GM12875 (cell line): ENCODE measurements around the gene MTRFR.

Experiments
- H3K4me3 ChIP-seq: one replicate; pipeline ENCODE4 v1.5.1; 2011; ENCODE audit warnings: low read depth, low read length, control low read depth
- CTCF ChIP-seq: IDR thresholded peaks from 2 replicates; pipeline ENCODE4 v1.5.1; 2011; ENCODE audit warnings: low read depth, mild to moderate bottlenecking, control low read depth, inconsistent platforms, low read length, moderate library complexity, borderline replicate concordance; ENCODE audit not compliant: insufficient read depth

The MTRFR gene

GRCh38 chr12:123278101-123278627 is 44.9 kb downstream of the MTRFR start:
- H3K4me3 ChIP-seq: no peak overlapping the region
- no peak for TF ChIP-seq CTCF

- H3K4me3 ChIP-seq: no peak overlapping the region
- TF ChIP-seq CTCF: no peak
Measured at GRCh38 chr12:123280971-123281370, 47.7 kb downstream of the MTRFR start.

GRCh38 chr12:123282111-123282510 is 48.9 kb downstream of the MTRFR start:
- no peak overlapping the region for H3K4me3 ChIP-seq
- no peak for TF ChIP-seq CTCF

GRCh38 chr12:123283461-123283860 is 50.2 kb downstream of the MTRFR start:
- TF ChIP-seq CTCF: no peak
- no peak overlapping the region for H3K4me3 ChIP-seq

- no peak overlapping the region for H3K4me3 ChIP-seq
- no peak for TF ChIP-seq CTCF
Measured at GRCh38 chr12:123284669-123285068, 51.4 kb downstream of the MTRFR start.

- no peak overlapping the region for H3K4me3 ChIP-seq
- TF ChIP-seq CTCF: no peak
Measured at GRCh38 chr12:123286652-123287373, 53.6 kb downstream of the MTRFR start.

- H3K4me3 ChIP-seq: no peak overlapping the region
- no peak for TF ChIP-seq CTCF
Measured at GRCh38 chr12:123288751-123289346, 55.6 kb downstream of the MTRFR start.
